Measurements from ENCODE around the gene IFT74.
A peak's percentile ranks its signal among the peaks of the same experiment; 100 is the strongest.

IFT74 gene

DNA sequence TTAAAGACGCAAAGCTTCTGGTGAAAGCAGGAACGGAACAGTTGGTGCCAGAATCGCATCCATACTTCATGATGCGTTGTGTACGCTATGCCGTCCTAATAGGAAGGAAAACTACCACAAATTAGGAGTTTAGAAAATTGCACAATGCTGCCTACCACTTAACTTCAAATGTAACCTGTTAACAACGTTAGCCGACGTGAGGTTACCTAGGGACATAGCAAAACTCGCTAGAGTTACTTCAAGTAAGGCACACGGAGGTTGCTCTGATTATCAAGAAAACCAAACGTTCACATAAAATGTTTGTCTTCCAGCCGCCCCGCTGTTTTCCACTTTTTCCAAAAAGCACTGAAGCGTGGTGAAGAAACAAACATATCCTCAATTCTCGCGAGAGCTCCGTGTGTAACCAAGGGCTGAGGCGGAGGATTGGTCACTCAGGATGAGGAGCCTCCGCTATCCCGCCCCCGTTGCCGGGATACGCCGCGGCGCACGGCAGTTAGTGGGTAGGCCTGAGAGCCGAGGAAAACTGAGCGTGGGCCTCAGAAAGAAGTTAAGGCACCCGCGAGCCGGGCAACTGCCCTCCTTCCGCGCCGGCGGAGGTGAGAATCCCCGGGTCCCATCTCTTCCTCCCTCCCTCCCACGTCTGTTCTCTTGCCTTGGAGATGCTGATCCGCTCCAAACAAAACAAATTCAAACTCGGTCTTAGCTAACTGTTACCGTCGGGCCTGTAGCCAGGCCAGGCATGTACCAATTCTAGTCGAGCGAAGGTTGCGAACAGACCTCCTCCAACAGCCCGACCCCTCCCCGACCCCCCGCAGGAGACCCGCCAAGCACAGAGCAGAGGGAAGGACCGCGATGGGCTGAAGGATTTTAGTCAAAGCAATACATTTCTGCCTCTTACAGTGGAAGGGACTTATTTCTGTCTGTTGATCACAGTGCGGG is at the start of gene IFT74:
TSS of gene IFT74 (plus strand) at position 492 of the 939 bp plus-strand sequence. CDS start 5,556 bp downstream, outside the sequence.
- DNase-seq (ENCODE audit: extremely low read depth, low read depth): peak; percentile 96

DNA sequence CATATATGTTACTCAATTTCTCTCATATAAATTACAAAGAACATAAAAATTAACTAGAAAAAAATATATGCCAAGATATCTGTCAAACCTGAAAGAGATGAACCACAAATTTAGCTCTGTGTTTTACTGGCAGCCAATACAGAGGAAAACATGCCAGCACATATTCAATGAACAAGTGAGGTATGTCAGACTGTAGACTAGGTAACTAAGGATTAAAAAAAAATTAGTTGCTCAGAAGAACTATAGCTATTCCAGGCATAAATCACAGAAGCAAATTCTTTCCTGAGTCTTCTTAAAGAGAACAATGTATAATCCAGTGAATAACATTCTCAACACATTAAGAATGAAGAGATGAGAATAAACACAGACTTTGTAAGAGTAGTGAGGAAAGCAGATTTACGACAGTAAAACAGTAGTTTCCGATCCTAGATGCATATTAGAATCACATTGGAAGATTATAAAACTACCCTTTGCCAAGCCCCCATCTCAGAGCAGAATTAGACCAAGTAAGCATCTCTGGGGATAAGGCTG is 43.0 kb upstream of the IFT74 start:
- TF ChIP-seq, protein P1, sequence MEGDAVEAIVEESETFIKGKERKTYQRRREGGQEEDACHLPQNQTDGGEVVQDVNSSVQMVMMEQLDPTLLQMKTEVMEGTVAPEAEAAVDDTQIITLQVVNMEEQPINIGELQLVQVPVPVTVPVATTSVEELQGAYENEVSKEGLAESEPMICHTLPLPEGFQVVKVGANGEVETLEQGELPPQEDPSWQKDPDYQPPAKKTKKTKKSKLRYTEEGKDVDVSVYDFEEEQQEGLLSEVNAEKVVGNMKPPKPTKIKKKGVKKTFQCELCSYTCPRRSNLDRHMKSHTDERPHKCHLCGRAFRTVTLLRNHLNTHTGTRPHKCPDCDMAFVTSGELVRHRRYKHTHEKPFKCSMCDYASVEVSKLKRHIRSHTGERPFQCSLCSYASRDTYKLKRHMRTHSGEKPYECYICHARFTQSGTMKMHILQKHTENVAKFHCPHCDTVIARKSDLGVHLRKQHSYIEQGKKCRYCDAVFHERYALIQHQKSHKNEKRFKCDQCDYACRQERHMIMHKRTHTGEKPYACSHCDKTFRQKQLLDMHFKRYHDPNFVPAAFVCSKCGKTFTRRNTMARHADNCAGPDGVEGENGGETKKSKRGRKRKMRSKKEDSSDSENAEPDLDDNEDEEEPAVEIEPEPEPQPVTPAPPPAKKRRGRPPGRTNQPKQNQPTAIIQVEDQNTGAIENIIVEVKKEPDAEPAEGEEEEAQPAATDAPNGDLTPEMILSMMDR (IDR thresholded peaks at IDR 0.05; ENCODE audit: low read depth, low read length, missing control alignments): no peak
- H3K4me3 ChIP-seq (replicated peaks; ENCODE audit: low read depth, low read length): no peak overlapping the region
- DNase-seq (ENCODE audit: extremely low read depth, low read depth): no peak

More for the DNA sequence above, at the start of gene IFT74:
- H3K4me3 ChIP-seq (replicated peaks; ENCODE audit: low read depth, low read length): peak within 1 kb of the TSS; percentile 56
- TF ChIP-seq, protein P1 (IDR thresholded peaks at IDR 0.05; ENCODE audit: low read depth, low read length, missing control alignments): no peak

DNA sequence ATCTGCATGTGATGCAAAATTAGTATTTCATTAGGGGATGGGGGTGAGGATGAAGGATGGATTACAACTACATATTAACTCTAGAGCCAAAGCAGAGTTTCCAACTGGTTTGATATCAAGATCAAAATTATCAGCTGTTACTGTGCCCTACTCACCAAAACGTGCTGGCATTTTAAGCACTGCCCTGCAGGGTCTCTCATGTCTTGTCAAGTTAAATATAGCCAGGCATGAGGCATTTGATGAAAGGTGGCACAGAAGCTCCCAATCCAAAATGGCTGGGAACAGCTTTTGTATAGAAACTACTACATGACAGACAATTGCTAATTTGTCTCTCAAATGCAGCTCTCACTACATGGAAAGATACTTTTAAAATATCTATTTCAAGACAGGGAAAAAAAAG is 36.5 kb upstream of the IFT74 start:
- no peak overlapping the region for H3K4me3 ChIP-seq (replicated peaks; ENCODE audit: low read depth, low read length)
- TF ChIP-seq, protein P1 (IDR thresholded peaks at IDR 0.05; ENCODE audit: low read depth, low read length, missing control alignments): no peak
- DNase-seq (ENCODE audit: extremely low read depth, low read depth): no peak

DNA sequence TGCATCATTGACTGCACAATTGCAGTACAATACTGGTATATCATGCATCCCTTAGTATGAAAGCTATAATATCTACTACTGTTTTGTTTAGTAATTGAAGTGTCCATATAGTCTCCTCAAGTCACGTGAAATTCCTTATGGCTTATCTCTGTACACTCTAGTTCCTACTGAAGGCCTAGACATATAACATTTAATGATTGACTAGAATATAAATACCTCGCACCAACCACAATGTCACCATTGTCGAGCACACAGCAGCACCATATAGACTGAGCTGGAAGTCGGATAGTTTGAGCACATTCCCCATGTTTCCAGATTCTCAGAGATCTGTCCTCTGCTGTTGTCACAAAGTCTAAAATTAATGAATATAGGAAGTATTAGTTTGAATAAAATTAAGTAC is 30.6 kb upstream of the IFT74 start:
- H3K4me3 ChIP-seq (replicated peaks; ENCODE audit: low read depth, low read length): no peak overlapping the region
- no peak for DNase-seq (ENCODE audit: extremely low read depth, low read depth)
- TF ChIP-seq, protein P1 (IDR thresholded peaks at IDR 0.05; ENCODE audit: low read depth, low read length, missing control alignments): no peak

DNA sequence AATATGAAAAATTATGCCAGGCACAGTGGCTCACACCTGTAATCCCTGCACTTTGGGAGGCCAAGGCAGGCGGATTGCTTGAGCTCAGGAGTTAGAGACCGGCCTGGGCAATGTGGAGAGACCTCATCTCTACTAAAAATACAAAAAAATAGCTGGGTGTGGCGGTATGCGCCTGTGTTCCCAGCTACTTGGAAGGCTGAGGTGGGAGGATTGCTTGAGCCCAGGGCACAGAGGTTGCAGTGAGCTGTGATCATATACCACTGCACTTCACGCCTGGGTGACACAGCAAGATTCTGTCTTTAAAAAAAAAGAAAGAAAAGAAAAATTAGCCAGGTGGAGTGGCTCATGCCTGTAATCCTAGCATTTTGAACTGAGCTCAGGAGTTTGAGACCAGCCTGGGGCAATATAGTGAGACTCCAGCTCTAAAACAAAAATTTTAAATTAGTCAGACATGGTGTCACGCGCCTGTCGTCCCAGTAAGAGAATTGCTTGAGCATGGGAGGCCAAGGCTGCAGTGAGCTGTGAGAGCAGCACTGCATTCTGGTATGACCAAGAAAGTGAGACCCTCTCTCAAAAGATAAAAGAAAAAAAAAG is 27.2 kb upstream of the IFT74 start:
- no peak for DNase-seq (ENCODE audit: extremely low read depth, low read depth)
- TF ChIP-seq, protein P1 (IDR thresholded peaks at IDR 0.05; ENCODE audit: low read depth, low read length, missing control alignments): no peak
- no peak overlapping the region for H3K4me3 ChIP-seq (replicated peaks; ENCODE audit: low read depth, low read length)

DNA sequence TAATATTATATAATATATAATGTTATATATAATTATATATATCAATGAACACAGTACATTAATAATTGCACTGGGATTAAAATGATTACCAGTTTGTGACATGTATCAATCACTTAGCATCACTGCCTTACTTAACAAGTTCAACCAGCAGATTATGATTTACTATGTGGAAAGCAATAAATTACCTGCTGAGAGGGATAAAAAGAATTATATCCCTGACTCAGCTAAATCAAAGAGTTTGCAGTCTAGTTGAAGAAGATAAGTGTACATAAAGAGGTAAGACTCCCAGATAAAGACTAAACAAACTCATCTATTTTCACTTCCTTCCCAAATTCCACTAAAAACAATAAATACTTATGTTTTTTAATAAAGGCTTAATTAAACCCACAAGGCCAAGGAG is 20.4 kb upstream of the IFT74 start:
- TF ChIP-seq, protein P1 (IDR thresholded peaks at IDR 0.05; ENCODE audit: low read depth, low read length, missing control alignments): no peak
- no peak overlapping the region for H3K4me3 ChIP-seq (replicated peaks; ENCODE audit: low read depth, low read length)
- no peak for DNase-seq (ENCODE audit: extremely low read depth, low read depth)
